HEK293 (cell line): ENCODE measurements around the gene MYO1F.

Experiments
- GLIS1 ChIP-seq: fragments of 450-650 bp; formaldehyde crosslinking; IDR thresholded peaks from 2 replicates; pipeline ENCODE4 v1.5.1; 2016; ENCODE audit warnings: missing biosample characterization, missing genetic modification characterization
- IKZF3 ChIP-seq: fragments of 450-650 bp; IDR thresholded peaks from 2 replicates; pipeline ENCODE4 v1.5.0; 2018; ENCODE audit warnings: missing biosample characterization, mild to moderate bottlenecking, missing genetic modification characterization, moderate library complexity
- INSM2 ChIP-seq: fragments of 450-650 bp; formaldehyde crosslinking; IDR thresholded peaks from 2 replicates; pipeline ENCODE4 v1.5.1; 2016; ENCODE audit warnings: missing biosample characterization, missing genetic modification characterization
- KLF10 ChIP-seq: fragments of 450-650 bp; IDR thresholded peaks from 2 replicates; pipeline ENCODE4 v1.5.1; 2018; ENCODE audit warnings: missing biosample characterization, mild to moderate bottlenecking, missing genetic modification characterization
- KLF7 ChIP-seq: fragments of 450-650 bp; formaldehyde crosslinking; IDR thresholded peaks from 2 replicates; pipeline ENCODE4 v1.5.1; 2016; ENCODE audit warnings: missing biosample characterization, missing genetic modification characterization, borderline replicate concordance
- KLF9 ChIP-seq: fragments of 450-650 bp; formaldehyde crosslinking; IDR thresholded peaks from 2 replicates; pipeline ENCODE4 v1.5.1; 2016; ENCODE audit warnings: missing biosample characterization, missing genetic modification characterization, low read depth
- PATZ1 ChIP-seq: fragments of 450-650 bp; formaldehyde crosslinking; IDR thresholded peaks from 2 replicates; pipeline ENCODE4 v1.5.1; 2016; ENCODE audit warnings: missing biosample characterization, missing genetic modification characterization
- SALL2 ChIP-seq: fragments of 450-650 bp; formaldehyde crosslinking; IDR thresholded peaks from 2 replicates; pipeline ENCODE4 v1.5.0; 2017; ENCODE audit warnings: missing biosample characterization, mild to moderate bottlenecking, missing genetic modification characterization, borderline replicate concordance
- SCRT2 ChIP-seq: fragments of 450-650 bp; formaldehyde crosslinking; IDR thresholded peaks from 2 replicates; pipeline ENCODE4 v1.5.1; 2016; ENCODE audit warnings: missing biosample characterization, missing genetic modification characterization
- ZBTB10 ChIP-seq: fragments of 450-650 bp; formaldehyde crosslinking; IDR thresholded peaks from 2 replicates; pipeline ENCODE4 v1.5.1; 2016; ENCODE audit warnings: missing biosample characterization, missing genetic modification characterization
- ZBTB17 ChIP-seq: fragments of 450-650 bp; formaldehyde crosslinking; IDR thresholded peaks from 2 replicates; pipeline ENCODE4 v1.5.1; 2016; ENCODE audit warnings: missing biosample characterization, missing genetic modification characterization
- ZBTB20 ChIP-seq: fragments of 450-650 bp; formaldehyde crosslinking; IDR thresholded peaks from 2 replicates; pipeline ENCODE4 v1.5.1; 2016; ENCODE audit warnings: missing biosample characterization, missing genetic modification characterization
- ZBTB26 ChIP-seq: fragments of 450-650 bp; formaldehyde crosslinking; optimal IDR thresholded peaks from 2 replicates; pipeline ENCODE3; 2016; ENCODE audit warnings: missing biosample characterization, mild to moderate bottlenecking, missing genetic modification characterization
- ZBTB49 ChIP-seq: fragments of 450-650 bp; formaldehyde crosslinking; IDR thresholded peaks from 2 replicates; pipeline ENCODE4 v1.5.1; 2016; ENCODE audit warnings: missing biosample characterization, missing genetic modification characterization, low read depth
- ZNF112 ChIP-seq: fragments of 450-650 bp; formaldehyde crosslinking; IDR thresholded peaks from 2 replicates; pipeline ENCODE4 v1.5.0; 2017; ENCODE audit warnings: missing biosample characterization, missing genetic modification characterization
- ZNF140 ChIP-seq: fragments of 450-650 bp; formaldehyde crosslinking; IDR thresholded peaks from 2 replicates; pipeline ENCODE4 v1.5.1; 2016; ENCODE audit warnings: missing biosample characterization, missing genetic modification characterization
- ZNF174 ChIP-seq: fragments of 450-650 bp; formaldehyde crosslinking; IDR thresholded peaks from 2 replicates; pipeline ENCODE4 v1.5.0; 2017; ENCODE audit warnings: missing biosample characterization, mild to moderate bottlenecking, missing genetic modification characterization
- ZNF2 ChIP-seq: fragments of 450-650 bp; formaldehyde crosslinking; IDR thresholded peaks from 2 replicates; pipeline ENCODE4 v1.5.1; 2016; ENCODE audit warnings: missing biosample characterization, missing genetic modification characterization
- ZNF214 ChIP-seq: fragments of 450-650 bp; formaldehyde crosslinking; IDR thresholded peaks from 2 replicates; pipeline ENCODE4 v1.5.1; 2017; ENCODE audit warnings: missing biosample characterization, mild to moderate bottlenecking, missing genetic modification characterization, borderline replicate concordance
- ZNF335 ChIP-seq: fragments of 450-650 bp; formaldehyde crosslinking; conservative IDR thresholded peaks from 2 replicates; pipeline ENCODE4 v1.5.1; 2016; ENCODE audit warnings: missing biosample characterization, missing genetic modification characterization
- ZNF362 ChIP-seq: fragments of 450-650 bp; formaldehyde crosslinking; IDR thresholded peaks from 2 replicates; pipeline ENCODE4 v1.5.1; 2016; ENCODE audit warnings: missing biosample characterization, missing genetic modification characterization
- ZNF580 ChIP-seq: fragments of 450-650 bp; formaldehyde crosslinking; IDR thresholded peaks from 2 replicates; pipeline ENCODE4 v1.5.1; 2016; ENCODE audit warnings: missing biosample characterization, missing genetic modification characterization
- ZNF610 ChIP-seq: fragments of 450-650 bp; formaldehyde crosslinking; IDR thresholded peaks from 2 replicates; pipeline ENCODE4 v1.5.1; 2016; ENCODE audit warnings: missing biosample characterization, missing genetic modification characterization, borderline replicate concordance
- ZNF645 ChIP-seq: fragments of 450-650 bp; formaldehyde crosslinking; IDR thresholded peaks from 2 replicates; pipeline ENCODE4; 2016; ENCODE audit warnings: missing biosample characterization, missing genetic modification characterization
- ZNF660 ChIP-seq: fragments of 450-650 bp; IDR thresholded peaks from 2 replicates; pipeline ENCODE4 v1.5.1; 2018; ENCODE audit warnings: missing biosample characterization, mild to moderate bottlenecking, missing genetic modification characterization
- ZNF664 ChIP-seq: fragments of 450-650 bp; formaldehyde crosslinking; IDR thresholded peaks from 2 replicates; pipeline ENCODE4 v1.5.1; 2016; ENCODE audit warnings: missing biosample characterization, missing genetic modification characterization

Gene MYO1F

GRCh38 chr19:8505680-8506401 lies 71.4 kb downstream of the MYO1F start (continued):
- TF ChIP-seq ZBTB26 (tag by site-specific recombination) (peak; percentile 96), PATZ1 (tag by site-specific recombination) (peak; percentile 96), ZNF335 (tag by site-specific recombination) (peak; percentile 93), ZBTB10 (tag by site-specific recombination) (0 out of 2 replicates have a peak, but pooled peaks have one; percentile 31), ZNF362 (tag by site-specific recombination) (no peak), ZNF2 (tag by site-specific recombination) (peak; percentile 87; the same call in 1 of the 2 replicates), ZNF660 (tag by site-specific recombination) (0 out of 2 replicates have a peak, but pooled peaks have one; percentile 50), IKZF3 (tag by site-specific recombination) (peak; percentile 92), ZNF174 (tag by site-specific recombination) (no peak), ZNF664 (tag by site-specific recombination) (no peak), KLF10 (tag by site-specific recombination) (no peak; the same call in 1 of the 2 replicates), ZBTB49 (tag by site-specific recombination) (no peak), ZNF112 (tag by site-specific recombination) (no peak), ZNF140 (tag by site-specific recombination) (no peak), GLIS1 (tag by site-specific recombination) (peak; percentile 99), ZNF214 (tag by site-specific recombination) (no peak), ZNF645 (no peak), ZBTB20 (tag by site-specific recombination) (peak; percentile 73; the same call in 1 of the 2 replicates), KLF7 (tag by site-specific recombination) (no peak; the same call in 1 of the 2 replicates), INSM2 (no peak; the same call in none of the 2 replicates), ZNF580 (tag by site-specific recombination) (no peak), SALL2 (tag by site-specific recombination) (no peak), KLF9 (tag by site-specific recombination) (peak; percentile 51; the same call in 1 of the 2 replicates), ZBTB17 (peak; percentile 78), ZNF610 (tag by site-specific recombination) (peak; percentile 43; the same call in 1 of the 2 replicates), SCRT2 (tag by site-specific recombination) (no peak)
